GM12878 (cell line): ENCODE results near the gene SLC25A46. TPM values are rescaled to one million over a fixed set of nuclear protein-coding genes. Genes with fewer than 3 reads are reported as not detected.

ENCODE experiments used
- ATF2 ChIP-seq: IDR thresholded peaks from 2 replicates; pipeline ENCODE4 v1.6.1; 2012; ENCODE audit warnings: low read length, inconsistent platforms
- CBFB ChIP-seq: IDR thresholded peaks from 2 replicates; pipeline ENCODE4 v1.6.1; 2016; ENCODE audit warnings: antibody characterized with exemption, low read depth
- E2F8 ChIP-seq: fragments of 450-650 bp; IDR thresholded peaks from 2 replicates; pipeline ENCODE4 v1.6.1; 2018; ENCODE audit warnings: mild to moderate bottlenecking, low read depth, moderate library complexity; ENCODE audit not compliant: partially characterized antibody
- EGR1 ChIP-seq, 2 experiments: IDR thresholded peaks; 1 replicate in 1 of 2; 2 replicates in 1 of 2; pipeline ENCODE4 v1.6.1; 2011 to 2012; ENCODE audit warnings: low read depth in 2 of 2, low read length in 2 of 2, borderline replicate concordance in 1 of 2, mild to moderate bottlenecking in 1 of 2, moderate library complexity in 1 of 2
- ETV6 ChIP-seq, 2 experiments: fragments of 450-650 bp in 1 of 2; IDR thresholded peaks in 1 of 2; conservative IDR thresholded peaks in 1 of 2; 2 replicates each; pipeline ENCODE4 v1.6.1; 2014; ENCODE audit warnings: antibody characterized with exemption in 1 of 2, borderline replicate concordance in 1 of 2, low read depth in 1 of 2, mild to moderate bottlenecking in 1 of 2, moderate library complexity in 1 of 2
- GABPA ChIP-seq: IDR thresholded peaks from 2 replicates; pipeline ENCODE4 v1.6.1; 2014; ENCODE audit warnings: antibody characterized with exemption, low read depth, mild to moderate bottlenecking, inconsistent platforms
- MXI1 ChIP-seq: fragments of 150-350 bp; IDR thresholded peaks from 2 replicates; pipeline ENCODE4 v1.6.1; 2011; ENCODE audit warnings: low read depth, mild to moderate bottlenecking, inconsistent platforms, low read length, improper control_type of control experiment
- NFIC ChIP-seq: IDR thresholded peaks from 2 replicates; pipeline ENCODE4 v1.6.1; 2012; ENCODE audit warnings: low read depth, mild to moderate bottlenecking, inconsistent platforms, low read length, moderate library complexity
- PAX8 ChIP-seq: fragments of 450-650 bp; IDR thresholded peaks from 2 replicates; pipeline ENCODE4 v1.6.1; 2017; ENCODE audit warnings: mild to moderate bottlenecking, moderate library complexity
- PML ChIP-seq: IDR thresholded peaks from 2 replicates; pipeline ENCODE4 v1.6.1; 2012; ENCODE audit warnings: low read length, inconsistent platforms
- RCOR1 ChIP-seq: conservative IDR thresholded peaks from 2 replicates; pipeline ENCODE4 v1.6.1; 2012; ENCODE audit warnings: low read depth, low read length, improper control_type of control experiment
- RELA ChIP-seq: fragments of 450-650 bp; IDR thresholded peaks from 2 replicates; pipeline ENCODE4 v1.8.0; 2014; ENCODE audit warnings: borderline replicate concordance; ENCODE audit not compliant: partially characterized antibody
- SMAD1 ChIP-seq: fragments of 450-650 bp; IDR thresholded peaks from 2 replicates; pipeline ENCODE4 v1.6.1; 2018; ENCODE audit warnings: mild to moderate bottlenecking, low read depth; ENCODE audit not compliant: partially characterized antibody
- WRNIP1 ChIP-seq: IDR thresholded peaks from 2 replicates; pipeline ENCODE4 v1.6.1; 2011; ENCODE audit warnings: low read depth, low read length, improper control_type of control experiment, borderline replicate concordance
- ZBTB11 ChIP-seq: fragments of 450-650 bp; formaldehyde crosslinking; IDR thresholded peaks from 2 replicates; pipeline ENCODE4 v1.5.0; 2022; ENCODE audit warnings: mild to moderate bottlenecking, missing genetic modification characterization
- ZNF687 ChIP-seq: fragments of 450-650 bp; IDR thresholded peaks from 2 replicates; pipeline ENCODE4 v1.6.1; 2017; ENCODE audit warnings: mild to moderate bottlenecking, moderate library complexity
- polyA plus RNA-seq, 11 experiments: library from polyadenylated mRNA; depleted of rRNA in 4 of 11; unstranded in 6 of 11; stranded (reverse) in 5 of 11; fragments of >200 nt; fragmentation: Nextera tagmentation in 4 of 11; fragmentation: Illumina TruSeq in 1 of 11; extraction: Ambion mirVana in 4 of 11; extraction: Trizol in 1 of 11; gene quantifications; 1 replicate in 1 of 11; 2 replicates in 10 of 11; pipeline versions ENCODE4 v1.2.1 to v1.2.3, GENCODE V29; 2011 to 2016; ENCODE audit warnings: inconsistent platforms in 2 of 11, missing spikeins in 2 of 11, low read depth in 1 of 11
- total RNA-seq, 4 experiments: library from RNA; depleted of rRNA in 3 of 4; stranded (reverse); fragments of >200 nt in 3 of 4; fragmentation: Illumina TruSeq in 1 of 4; extraction: Trizol in 1 of 4; gene quantifications; 2 replicates each; pipeline versions ENCODE4 v1.2.1 to v1.2.3, GENCODE V29; 2013 to 2021

SLC25A46 gene
- total and polyA plus RNA-seq, 10 of the 15 experiments (the other 5 are each of a cell fraction or from before 2014, with no cell fraction given) = 18.0 to 89.6 (median 68.2) TPM

GRCh38 chr5:110716247-110717245 lies 22.3 kb upstream of the SLC25A46 start (continued):
- TF ChIP-seq ZNF687 = no peak
- peak; percentile 36; the same call in 1 of the 2 replicates for TF ChIP-seq NFIC
- no peak for TF ChIP-seq GABPA
- no peak for TF ChIP-seq SMAD1
- no peak for TF ChIP-seq PML
- no peak for TF ChIP-seq PAX8
- no peak for TF ChIP-seq RCOR1
- no peak for TF ChIP-seq MXI1
- no peak for TF ChIP-seq ETV6 (conservative IDR thresholded peaks at IDR 0.05 in 1 of 2, IDR thresholded peaks at IDR 0.05 in 1 of 2; ENCODE audit: borderline replicate concordance in 1 of 2, low read depth in 1 of 2)
- no peak for TF ChIP-seq ZBTB11 (CRISPR knock-in tag)
- TF ChIP-seq E2F8 = no peak
- no peak for TF ChIP-seq RELA
- TF ChIP-seq WRNIP1 = no peak
- TF ChIP-seq EGR1 (IDR thresholded peaks at IDR 0.05; ENCODE audit: borderline replicate concordance in 1 of 2, low read depth in 2 of 2, low read length in 2 of 2) = no peak
- TF ChIP-seq CBFB = peak; percentile 70; the same call in 1 of the 2 replicates
- peak; percentile 36; the same call in 1 of the 2 replicates for TF ChIP-seq ATF2
